Endothelial cell of umbilical vein (primary cell): ENCODE measurements around the gene RUNX2. TPM values are rescaled to one million over a fixed set of nuclear protein-coding genes. Genes with fewer than 3 reads are reported as not detected.

Source experiments
- BruUV-seq: library from RNA; stranded (reverse); fragments of 400-500 nt; replicated peaks from 2 replicates; lab custom pipeline; 2021; lab: Mats Ljungman, UMichigan
- CTCF ChIA-PET: fragments of 300-600, 350-600 bp; sonication (Branson Sonifier 250); formaldehyde crosslinking; loops from one replicate; lab custom pipeline; 2021; ENCODE audit warnings: antibody characterized with exemption, inconsistent platforms; lab: Charles Lee
- POLR2A ChIA-PET: fragments of 300-600, 350-600 bp; sonication (Branson Sonifier 250); formaldehyde crosslinking; loops from one replicate; lab custom pipeline; 2021; ENCODE audit warnings: antibody characterized with exemption, inconsistent platforms; lab: Charles Lee
- DNase-seq: peaks from one replicate; pipeline ENCODE4 v3.0.0-alpha.2; 2011; ENCODE audit warnings: low read depth, low spot score
- FAIRE-seq: peaks from 2 replicates; lab custom pipeline; 2011; peaks lifted over from hg19 to GRCh38; lab: Jason Lieb, UNC
- H2AFZ ChIP-seq: 2 replicates; pipeline ENCODE4 v1.6.0; 2012; ENCODE audit warnings: low read depth, low read length, control low read depth, inconsistent platforms
- H3K27ac ChIP-seq: 2 replicates; pipeline ENCODE4 v1.5.1; 2011; ENCODE audit warnings: low read depth, mild to moderate bottlenecking, control low read depth, low read length, moderate library complexity; ENCODE audit not compliant: insufficient read depth
- H3K27me3 ChIP-seq, 2 experiments: 2 replicates each; pipeline versions ENCODE4 v1.6.0 to v1.6.1; 2011; ENCODE audit warnings: low read length in 2 of 2, mixed read lengths in 1 of 2; ENCODE audit not compliant: control insufficient read depth in 2 of 2, insufficient read depth in 2 of 2
- H3K36me3 ChIP-seq, 2 experiments: 2 replicates in 1 of 2; 3 replicates in 1 of 2; pipeline ENCODE4 v1.5.1; 2011; ENCODE audit warnings: low read length in 2 of 2, mild to moderate bottlenecking in 1 of 2, moderate library complexity in 1 of 2; ENCODE audit not compliant: control insufficient read depth in 2 of 2, insufficient read depth in 2 of 2; ENCODE audit errors: extremely low read depth in 1 of 2
- H3K4me1 ChIP-seq: 3 replicates; pipeline ENCODE4 v1.5.1; 2011; ENCODE audit warnings: mild to moderate bottlenecking, low read length; ENCODE audit not compliant: control insufficient read depth, insufficient read depth; ENCODE audit errors: extremely low read depth
- H3K4me2 ChIP-seq: 2 replicates; pipeline ENCODE4 v1.6.1; 2011; ENCODE audit warnings: low read length, control low read depth, mixed read lengths; ENCODE audit not compliant: insufficient read depth
- H3K4me3 ChIP-seq, 3 experiments: fragments of 200-600 bp in 1 of 3; sonication (generic), shearing (Covaris generic) in 1 of 3; replicated peaks in 1 of 3; 2 replicates each; pipeline ENCODE4 v1.5.1; 2011 to 2016; ENCODE audit warnings: control low read depth in 3 of 3, low read length in 3 of 3, mild to moderate bottlenecking in 2 of 3, inconsistent platforms in 1 of 3, low read depth in 1 of 3, moderate library complexity in 1 of 3; ENCODE audit not compliant: insufficient read depth in 1 of 3
- H3K79me2 ChIP-seq: 2 replicates; pipeline ENCODE4 v1.6.0; 2012; ENCODE audit warnings: low read length, inconsistent platforms; ENCODE audit not compliant: control insufficient read depth, insufficient read depth
- H3K9ac ChIP-seq: replicated peaks from 2 replicates; pipeline ENCODE3; 2011; ENCODE audit warnings: low read length, control low read depth; ENCODE audit not compliant: insufficient read depth; ENCODE audit errors: extremely low read depth
- H3K9me1 ChIP-seq: replicated peaks from 3 replicates; pipeline ENCODE4 v1.6.0; 2011; ENCODE audit warnings: mild to moderate bottlenecking, low read length; ENCODE audit not compliant: control insufficient read depth, insufficient read depth; ENCODE audit errors: extremely low read depth
- H3K9me3 ChIP-seq: replicated peaks from 2 replicates; pipeline ENCODE4 v1.5.1; 2012; ENCODE audit warnings: low read length, inconsistent platforms; ENCODE audit not compliant: control insufficient read depth, insufficient read depth
- H4K20me1 ChIP-seq: replicated peaks from 2 replicates; pipeline ENCODE3; 2011; ENCODE audit warnings: mild to moderate bottlenecking, low read length; ENCODE audit not compliant: control insufficient read depth, insufficient read depth; ENCODE audit errors: extremely low read depth
- CTCF ChIP-seq, 2 donors: IDR thresholded peaks; 1 replicate in 1 of 2; 2 replicates in 1 of 2; pipeline ENCODE4 v1.5.1; 2011; ENCODE audit warnings: low read length in 2 of 2, mild to moderate bottlenecking in 2 of 2, moderate library complexity in 2 of 2, control low read depth in 1 of 2, inconsistent platforms in 1 of 2, low read depth in 1 of 2; ENCODE audit not compliant: insufficient read depth in 1 of 2; ENCODE audit errors: extremely low read depth in 1 of 2
- EZH2 ChIP-seq: IDR thresholded peaks from 2 replicates; pipeline ENCODE4 v1.6.1; 2012; ENCODE audit warnings: borderline replicate concordance, low read depth, mild to moderate bottlenecking, moderate library complexity, low read length, inconsistent platforms; ENCODE audit not compliant: severe bottlenecking
- FOS ChIP-seq: IDR thresholded peaks from 2 replicates; pipeline ENCODE4 v1.6.1; 2011; ENCODE audit warnings: mild to moderate bottlenecking, low read length, moderate library complexity, borderline replicate concordance; ENCODE audit not compliant: insufficient read depth
- GATA2 ChIP-seq: IDR thresholded peaks from 2 replicates; pipeline ENCODE4 v1.7.0; 2011; ENCODE audit warnings: low read depth, mild to moderate bottlenecking, moderate library complexity, mixed read lengths, low read length; ENCODE audit not compliant: insufficient read length, insufficient read depth
- JUN ChIP-seq: IDR thresholded peaks from 2 replicates; pipeline ENCODE4 v1.6.1; 2011; ENCODE audit warnings: borderline replicate concordance, low read depth; ENCODE audit not compliant: insufficient read length, insufficient read depth
- MYC ChIP-seq: IDR thresholded peaks from one replicate; pipeline ENCODE4 v1.6.1; 2011; ENCODE audit warnings: mild to moderate bottlenecking, low read depth, low read length
- POLR2A ChIP-seq: IDR thresholded peaks from 2 replicates; pipeline ENCODE4 v1.6.1; 2012; ENCODE audit warnings: low read depth, mild to moderate bottlenecking, control low read depth, low read length
- POLR2AphosphoS5 ChIP-seq: IDR thresholded peaks from 2 replicates; pipeline ENCODE4 v1.6.1; 2012; ENCODE audit warnings: low read depth, mild to moderate bottlenecking, control low read depth, low read length, moderate library complexity; ENCODE audit not compliant: insufficient read depth
- dilution Hi-C: fragments of 300-500 bp; cut with MboI; formaldehyde crosslinking; loops from one replicate; pipeline ENCODE4 v1.15.0; 2019; ENCODE audit warnings: low sequenced_read_pairs; ENCODE audit not compliant: extremely low pct_ligation_motif_present
- intact Hi-C: fragments of 100-400 bp; cut with micrococcal nuclease; formaldehyde crosslinking; loops from one replicate; pipeline ENCODE4 v1.10.0; 2022
- polyA plus RNA-seq, 4 experiments: library from polyadenylated mRNA; depleted of rRNA in 3 of 4; stranded (reverse) in 3 of 4; unstranded in 1 of 4; fragments of >200 nt; gene quantifications; 2 replicates each; pipeline versions ENCODE4 v1.2.1 to v1.2.3, GENCODE V29; 2011 to 2012; ENCODE audit warnings: missing spikeins in 1 of 4
- total RNA-seq: library from RNA; stranded (reverse); gene quantifications from 2 replicates; pipeline ENCODE4 v1.2.3, GENCODE V29; 2021
- TF ChIP-seq, protein P1 (sequence below): IDR thresholded peaks from 2 replicates; pipeline ENCODE4 v1.6.1; 2011; ENCODE audit not compliant: insufficient read depth, insufficient read length

RUNX2 gene
- total and polyA plus RNA-seq, 2 donors (not counting 3 experiments of a cell fraction or from before 2014, with no cell fraction given), result 0.06 TPM; not detected in 1

DNA sequence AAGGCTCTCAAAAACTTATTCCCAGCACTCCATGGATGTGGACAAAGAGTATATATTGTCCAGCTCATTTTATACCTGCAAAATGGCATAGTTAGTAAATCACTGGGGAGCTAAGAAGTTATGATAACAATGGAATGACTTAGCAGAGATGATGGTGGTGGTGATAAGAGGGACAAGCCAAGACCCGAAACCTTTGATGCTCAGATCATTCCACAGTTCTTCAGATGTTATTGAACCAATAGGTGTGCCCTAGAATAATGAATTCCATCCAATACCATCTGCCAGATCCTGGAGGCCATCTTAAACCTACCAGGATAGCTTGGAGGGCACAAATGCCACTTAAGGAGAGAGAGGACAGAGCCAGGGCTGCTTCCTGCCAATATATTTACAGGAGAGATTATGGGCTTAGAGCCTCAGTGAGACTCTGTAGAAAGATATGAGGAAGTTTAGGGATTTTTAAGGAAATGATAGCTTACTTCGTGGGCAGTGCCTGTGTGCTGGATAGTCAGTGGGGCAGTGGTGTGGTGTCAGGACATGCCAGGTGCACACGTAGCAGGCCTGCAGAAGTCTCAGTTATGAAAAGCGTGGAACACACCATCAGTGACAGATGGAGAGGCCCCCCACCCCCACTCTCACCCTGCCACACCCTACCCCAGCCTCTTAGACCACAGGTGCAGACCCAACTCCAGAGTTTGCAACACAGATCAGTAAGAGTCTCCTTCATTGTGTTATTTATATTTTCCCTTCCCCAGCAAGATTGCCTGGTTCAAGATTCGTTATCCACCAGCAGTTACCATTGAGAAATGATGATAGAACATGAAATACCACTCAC is 259.3 kb downstream of the RUNX2 start:
- no peaks in the 10 kb centered on the region for H3K27me3 ChIP-seq
- BruUV-seq, result no TSS peak
- H3K9ac ChIP-seq, result no peak overlapping the region
- H2AFZ ChIP-seq, result no peak overlapping the region
- no peaks in the 10 kb centered on the region for H3K36me3 ChIP-seq
- no peak overlapping the region for H3K4me3 ChIP-seq
- POLR2A ChIA-PET, result no interaction called here
- H3K9me1 ChIP-seq, result no peaks in the 10 kb centered on the region
- intact Hi-C loops (no loop called here), dilution Hi-C loops (no loop called here)
- H3K9me3 ChIP-seq, result no peaks in the 10 kb centered on the region
- DNase-seq (no peak), FAIRE-seq (no peak)
- TF ChIP-seq MYC (no peak), JUN (no peak)
- TF ChIP-seq, protein P1, sequence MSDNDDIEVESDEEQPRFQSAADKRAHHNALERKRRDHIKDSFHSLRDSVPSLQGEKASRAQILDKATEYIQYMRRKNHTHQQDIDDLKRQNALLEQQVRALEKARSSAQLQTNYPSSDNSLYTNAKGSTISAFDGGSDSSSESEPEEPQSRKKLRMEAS, result no peak
- H3K79me2 ChIP-seq, result no peaks in the 10 kb centered on the region
- no peak overlapping the region for H3K27ac ChIP-seq
- H3K4me1 ChIP-seq, result peaks cover 8% of the 10 kb centered on the region
- H3K4me2 ChIP-seq, result no peak overlapping the region
- no peaks in the 10 kb centered on the region for H4K20me1 ChIP-seq
- CTCF ChIA-PET, result interaction anchor here (0.9 kb wide), 1 partner anchor 127 kb away, joined by 3 read pairs; no protein-coding TSS in a partner anchor

- Histone ChIP-seq H3K27me3 (no peaks in the 10 kb centered on the region), H2AFZ (no peak overlapping the region), H4K20me1 (no peaks in the 10 kb centered on the region), H3K9me1 (no peaks in the 10 kb centered on the region), H3K9me3 (no peaks in the 10 kb centered on the region), H3K79me2 (no peaks in the 10 kb centered on the region), H3K9ac (no peak overlapping the region), H3K4me3 (no peak overlapping the region), H3K36me3 (no peaks in the 10 kb centered on the region), H3K4me2 (no peak overlapping the region), H3K27ac (no peak overlapping the region), H3K4me1 (peaks cover 8% of the 10 kb centered on the region)
- intact Hi-C loops, result no loop called here
- CTCF ChIA-PET, result no interaction called here
- TF ChIP-seq FOS, result no peak
- TF ChIP-seq, protein P1, result no peak
- TF ChIP-seq POLR2A, result no peak
- TF ChIP-seq JUN, result no peak
- no peak for TF ChIP-seq MYC
- no peak for TF ChIP-seq GATA2
- no peak for TF ChIP-seq CTCF (IDR thresholded peaks at IDR 0.05; ENCODE audit: extremely low read depth in 1 of 2, insufficient read depth in 1 of 2, low read depth in 1 of 2, low read length in 2 of 2)
- TF ChIP-seq POLR2AphosphoS5, result no peak
- no peak for TF ChIP-seq EZH2
- no TSS peak for BruUV-seq
- FAIRE-seq, result no peak
- dilution Hi-C loops, result no loop called here
- POLR2A ChIA-PET, result no interaction called here
- no peak for DNase-seq
Measured at GRCh38 chr6:45589367-45589766, 261.2 kb downstream of the RUNX2 start.
